Stimulated activated CD4-positive, alpha-beta T cell treated with anti-CD3 and anti-CD28 coated beads, Interleukin-1b, Interleukin-23, amount 100 ng/mL, for 48 hours (primary cell): ENCODE data around the gene CCL5.
A peak's percentile ranks its signal among the peaks of the same experiment; 100 is the strongest.
"Not testable (repeated sequence)": the region's sequence is repeated elsewhere in the genome, so short reads cannot be mapped to it uniquely, and the experiment has no call there.

ENCODE experiments used
- DNase-seq: peaks from one replicate; pipeline ENCODE4 v3.0.0-alpha.2; 2020

CCL5 gene

GRCh38 chr17:35897772-35898171, 17.6 kb upstream of the CCL5 start:
- not testable (repeated sequence) for DNase-seq

- peak; percentile 7 for DNase-seq
These were observed 15.8 kb upstream of the CCL5 start for GRCh38 chr17:35895636-35896587.

- no peak for DNase-seq
These were observed 14.0 kb upstream of the CCL5 start for GRCh38 chr17:35894206-35894605.

- no peak for DNase-seq
These were observed 13.6 kb upstream of the CCL5 start for GRCh38 chr17:35893751-35894150.

- DNase-seq: peak; percentile 54
These were observed 12.2 kb upstream of the CCL5 start for GRCh38 chr17:35892091-35893035.

- DNase-seq: no peak
These were observed 11.1 kb upstream of the CCL5 start for GRCh38 chr17:35891269-35891668.

GRCh38 chr17:35890774-35891155, 10.6 kb upstream of the CCL5 start:
- peak; percentile 6 for DNase-seq

- DNase-seq: no peak
These were observed 9.9 kb upstream of the CCL5 start for GRCh38 chr17:35889818-35890773.

GRCh38 chr17:35889241-35889640, 9.1 kb upstream of the CCL5 start:
- peak; percentile 4 for DNase-seq

GRCh38 chr17:35878361-35878760, 1.8 kb downstream of the CCL5 start:
- no peak for DNase-seq

GRCh38 chr17:35877345-35878029, 2.7 kb downstream of the CCL5 start:
- no peak for DNase-seq

GRCh38 chr17:35876534-35876933, 3.6 kb downstream of the CCL5 start:
- DNase-seq: no peak

- DNase-seq: no peak
These were observed 4.4 kb downstream of the CCL5 start for GRCh38 chr17:35875800-35876139.

- DNase-seq: no peak
These were observed 4.9 kb downstream of the CCL5 start for GRCh38 chr17:35875072-35875799.

- no peak for DNase-seq
These were observed 7.8 kb downstream of the CCL5 start for GRCh38 chr17:35872196-35872980.

- peak; percentile 16 for DNase-seq
These were observed 9.0 kb downstream of the CCL5 start for GRCh38 chr17:35870906-35871819.

- no peak for DNase-seq
These were observed 11.4 kb downstream of the CCL5 start, which contains the start of gene HEATR9 for GRCh38 chr17:35868737-35869136. Gene HEATR9, minus strand, starts transcription at chr17:35868891. Its CDS starts 149 bp downstream, at chr17:35868742.

GRCh38 chr17:35867574-35867973, 12.6 kb downstream of the CCL5 start:
- no peak for DNase-seq

- no peak for DNase-seq
These were observed 13.7 kb downstream of the CCL5 start for GRCh38 chr17:35866341-35866950.
